Mesothelial cell of epicardium (in vitro differentiated cells): ENCODE data around the gene ADAP1. TPM values are rescaled to one million over a fixed set of nuclear protein-coding genes. Genes with fewer than 3 reads are reported as not detected.

Source experiments
- DNase-seq, 2 experiments: peaks; one replicate each; pipeline ENCODE4 v3.0.0; 2021; ENCODE audit warnings: low spot score in 2 of 2; ENCODE audit not compliant: unreplicated experiment in 2 of 2
- H3K27ac Mint-ChIP-seq: 2 replicates; pipeline ENCODE4 v1.8.0; 2021; ENCODE audit warnings: mixed read lengths
- H3K27me3 Mint-ChIP-seq: 2 replicates; pipeline ENCODE4 v1.8.0; 2021; ENCODE audit warnings: low read depth, mixed read lengths
- H3K36me3 Mint-ChIP-seq: 2 replicates; pipeline ENCODE4 v1.8.0; 2021; ENCODE audit warnings: mixed read lengths
- H3K4me1 Mint-ChIP-seq: 2 replicates; pipeline ENCODE4 v1.8.0; 2021; ENCODE audit warnings: mixed read lengths
- H3K4me3 Mint-ChIP-seq: 2 replicates; pipeline ENCODE4 v1.8.0; 2021; ENCODE audit warnings: mild to moderate bottlenecking, moderate library complexity, mixed read lengths
- H3K9me3 Mint-ChIP-seq: 2 replicates; pipeline ENCODE4 v1.8.0; 2021; ENCODE audit warnings: mixed read lengths
- CTCF ChIP-seq: fragments of 200-600 bp; sonication (generic); IDR thresholded peaks from one replicate; pipeline ENCODE4 v1.5.0; 2021; ENCODE audit warnings: antibody characterized with exemption; ENCODE audit not compliant: unreplicated experiment
- total RNA-seq: library from RNA; stranded (reverse); gene quantifications from 3 replicates; pipeline ENCODE4 v1.2.1, GENCODE V29; 2021

The ADAP1 gene
- total RNA-seq, 1 donor from 2014 or later, result 4.0 TPM

- H3K27me3 Mint-ChIP-seq, result no peaks in the 10 kb centered on the region
- DNase-seq, result no peak
- no peak overlapping the region for H3K4me3 Mint-ChIP-seq
- H3K27ac Mint-ChIP-seq, result peak overlapping the region; percentile 33
- peaks cover 11% of the 10 kb centered on the region for H3K36me3 Mint-ChIP-seq
- H3K4me1 Mint-ChIP-seq, result peaks cover 22% of the 10 kb centered on the region
- TF ChIP-seq CTCF, result no peak
- no peaks in the 10 kb centered on the region for H3K9me3 Mint-ChIP-seq
These were observed 12.0 kb upstream of the ADAP1 start for GRCh38 chr7:966291-967069.

- TF ChIP-seq CTCF, result no peak
- DNase-seq, result no peak
- H3K27me3 Mint-ChIP-seq, result peaks cover 3% of the 10 kb centered on the region
- H3K9me3 Mint-ChIP-seq, result no peaks in the 10 kb centered on the region
- peaks cover 33% of the 10 kb centered on the region for H3K4me1 Mint-ChIP-seq
- peak overlapping the region; percentile 24 for H3K4me3 Mint-ChIP-seq
- H3K36me3 Mint-ChIP-seq, result peaks cover 5% of the 10 kb centered on the region
- peak overlapping the region; percentile 90 for H3K27ac Mint-ChIP-seq
These were observed 10.1 kb upstream of the ADAP1 start for GRCh38 chr7:964401-965231.

GRCh38 chr7:963236-964078, 9.0 kb upstream of the ADAP1 start:
- Mint-ChIP-seq H3K27me3 (peaks cover 7% of the 10 kb centered on the region), H3K4me1 (peaks cover 33% of the 10 kb centered on the region), H3K36me3 (peaks cover 5% of the 10 kb centered on the region), H3K27ac (peak overlapping the region; percentile 53), H3K4me3 (no peak overlapping the region), H3K9me3 (no peaks in the 10 kb centered on the region)
- no peak for TF ChIP-seq CTCF
- DNase-seq, result no peak

- Mint-ChIP-seq H3K27me3 (peaks cover 7% of the 10 kb centered on the region), H3K36me3 (no peaks in the 10 kb centered on the region)
- no peak for DNase-seq
These were observed 8.1 kb upstream of the ADAP1 start for GRCh38 chr7:962401-963081.

More at GRCh38 chr7:962401-963081, 8.1 kb upstream of the ADAP1 start:
- Mint-ChIP-seq H3K4me1 (peaks cover 33% of the 10 kb centered on the region), H3K9me3 (no peaks in the 10 kb centered on the region), H3K27ac (no peak overlapping the region), H3K4me3 (no peak overlapping the region)
- no peak for TF ChIP-seq CTCF
